Measurements from ENCODE around the gene EEIG1. TPM values are rescaled to one million over a fixed set of nuclear protein-coding genes. Genes with fewer than 3 reads are reported as not detected.

EEIG1 gene
- total RNA-seq, 2 donors from 2014 or later = 72.2 to 95.9 TPM

DNA sequence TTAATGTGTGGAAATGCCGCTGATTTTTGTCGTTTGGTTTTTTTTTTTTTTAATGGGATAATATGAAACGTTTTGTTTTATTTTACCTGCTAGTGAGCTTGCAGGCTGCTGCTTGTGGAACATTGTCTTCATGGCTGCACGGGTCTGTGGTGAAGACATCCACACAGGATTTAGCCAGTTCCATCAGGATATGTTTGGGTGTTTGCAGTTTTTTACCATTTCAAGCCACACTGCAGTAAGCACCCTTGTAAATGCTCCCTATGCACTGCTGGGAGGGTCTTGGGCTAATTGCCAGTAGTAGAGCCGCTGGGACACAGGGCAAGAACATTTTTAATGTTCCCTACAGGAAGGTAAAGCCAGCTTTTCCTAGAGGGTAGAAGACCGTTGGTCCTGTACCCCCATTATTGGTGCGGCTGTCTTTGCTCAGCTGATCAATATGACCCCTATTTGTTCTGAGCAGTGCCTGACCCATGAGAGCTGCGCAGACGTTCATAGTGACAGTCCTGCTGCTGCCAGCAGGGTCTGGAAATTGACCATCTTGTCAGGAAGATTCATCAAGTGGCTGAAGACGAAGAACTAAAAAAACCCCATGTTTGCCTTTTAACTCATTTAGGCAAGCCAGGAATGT lies 20.5 kb upstream of the EEIG1 start:
- no peaks in the 10 kb centered on the region for H3K4me1 ChIP-seq
- no peak overlapping the region for H3K4me3 ChIP-seq
- no peak overlapping the region for H3K27ac ChIP-seq
- no peak overlapping the region for H3K9ac ChIP-seq (ENCODE audit: low read depth in 2 of 2, low read length in 2 of 2)
- no peak for DNase-seq
- H3K27me3 ChIP-seq = no peaks in the 10 kb centered on the region
- TF ChIP-seq, protein P1, sequence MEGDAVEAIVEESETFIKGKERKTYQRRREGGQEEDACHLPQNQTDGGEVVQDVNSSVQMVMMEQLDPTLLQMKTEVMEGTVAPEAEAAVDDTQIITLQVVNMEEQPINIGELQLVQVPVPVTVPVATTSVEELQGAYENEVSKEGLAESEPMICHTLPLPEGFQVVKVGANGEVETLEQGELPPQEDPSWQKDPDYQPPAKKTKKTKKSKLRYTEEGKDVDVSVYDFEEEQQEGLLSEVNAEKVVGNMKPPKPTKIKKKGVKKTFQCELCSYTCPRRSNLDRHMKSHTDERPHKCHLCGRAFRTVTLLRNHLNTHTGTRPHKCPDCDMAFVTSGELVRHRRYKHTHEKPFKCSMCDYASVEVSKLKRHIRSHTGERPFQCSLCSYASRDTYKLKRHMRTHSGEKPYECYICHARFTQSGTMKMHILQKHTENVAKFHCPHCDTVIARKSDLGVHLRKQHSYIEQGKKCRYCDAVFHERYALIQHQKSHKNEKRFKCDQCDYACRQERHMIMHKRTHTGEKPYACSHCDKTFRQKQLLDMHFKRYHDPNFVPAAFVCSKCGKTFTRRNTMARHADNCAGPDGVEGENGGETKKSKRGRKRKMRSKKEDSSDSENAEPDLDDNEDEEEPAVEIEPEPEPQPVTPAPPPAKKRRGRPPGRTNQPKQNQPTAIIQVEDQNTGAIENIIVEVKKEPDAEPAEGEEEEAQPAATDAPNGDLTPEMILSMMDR (IDR thresholded peaks at IDR 0.05) = no peak
- H3K9me3 ChIP-seq = no peaks in the 10 kb centered on the region
- no peaks in the 10 kb centered on the region for H3K36me3 ChIP-seq
- intact Hi-C loops (cut with DNase I) = no loop called here

GRCh38 chr9:127999461-127999860 lies 18.7 kb upstream of the EEIG1 start:
- H3K36me3 ChIP-seq = no peaks in the 10 kb centered on the region
- no peak overlapping the region for H3K27ac ChIP-seq
- H3K4me3 ChIP-seq = no peak overlapping the region
- DNase-seq = no peak
- H3K4me1 ChIP-seq = no peaks in the 10 kb centered on the region
- intact Hi-C loops (cut with DNase I) = no loop called here
- no peak overlapping the region for H3K9ac ChIP-seq (ENCODE audit: low read depth in 2 of 2, low read length in 2 of 2)
- TF ChIP-seq, protein P1 (IDR thresholded peaks at IDR 0.05) = no peak
- H3K27me3 ChIP-seq = no peaks in the 10 kb centered on the region
- H3K9me3 ChIP-seq = no peaks in the 10 kb centered on the region

DNA sequence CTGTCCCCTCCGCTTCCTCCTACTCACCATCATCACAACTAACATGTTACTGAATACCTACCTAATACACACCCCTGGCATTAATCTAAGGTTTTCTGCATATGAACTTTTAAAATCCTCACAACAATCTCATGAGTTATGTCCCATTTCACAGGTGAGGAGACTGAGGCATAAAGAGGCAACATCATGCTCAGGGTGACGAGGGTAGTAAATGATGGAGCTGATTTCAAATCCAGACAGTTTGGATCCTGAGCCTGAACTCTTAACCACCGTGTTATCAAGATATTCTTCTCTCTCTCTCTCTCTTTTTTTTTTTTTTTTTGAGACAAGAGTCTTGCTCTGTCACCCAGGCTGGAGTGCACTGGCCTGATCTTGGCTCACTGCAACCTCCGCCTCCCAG lies 12.9 kb upstream of the EEIG1 start:
- TF ChIP-seq, protein P1 (IDR thresholded peaks at IDR 0.05) = no peak
- no peaks in the 10 kb centered on the region for H3K4me1 ChIP-seq
- no peaks in the 10 kb centered on the region for H3K9me3 ChIP-seq
- H3K27me3 ChIP-seq = no peaks in the 10 kb centered on the region
- H3K27ac ChIP-seq = no peak overlapping the region
- no peak overlapping the region for H3K9ac ChIP-seq (ENCODE audit: low read depth in 2 of 2, low read length in 2 of 2)
- intact Hi-C loops (cut with DNase I) = no loop called here
- H3K4me3 ChIP-seq = no peak overlapping the region
- no peak for DNase-seq
- H3K36me3 ChIP-seq = no peaks in the 10 kb centered on the region

DNA sequence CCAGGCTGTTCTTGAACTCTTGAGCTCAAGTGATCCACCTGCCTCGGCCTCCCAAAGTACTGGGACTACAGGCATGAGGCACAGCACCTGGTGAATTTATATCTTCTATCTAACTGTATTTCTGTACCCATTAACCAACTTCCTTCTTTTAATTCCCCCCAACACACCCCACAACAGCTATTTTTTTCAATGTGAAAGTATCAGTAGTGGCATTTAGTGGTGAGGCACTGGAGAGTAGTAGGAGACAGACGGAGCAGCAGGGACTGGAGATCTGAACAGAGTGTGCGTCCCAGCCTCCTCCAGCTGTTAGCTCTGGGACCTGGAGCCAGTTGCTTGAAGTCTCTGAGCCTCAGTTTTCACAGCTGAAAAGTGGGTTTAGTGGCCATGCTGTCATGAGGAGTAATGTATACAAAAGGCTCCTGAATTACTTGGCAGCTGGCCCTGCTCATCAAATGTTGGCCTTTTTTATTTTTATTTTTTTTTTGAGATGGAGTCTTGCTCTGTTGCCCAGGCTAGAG lies 11.0 kb upstream of the EEIG1 start:
- Histone ChIP-seq H3K9ac (ENCODE audit: low read depth in 2 of 2, low read length in 2 of 2) (peak overlapping the region; percentile 0 to 32), H3K27ac (no peak overlapping the region), H3K4me3 (no peak overlapping the region), H3K27me3 (no peaks in the 10 kb centered on the region), H3K36me3 (no peaks in the 10 kb centered on the region), H3K9me3 (no peaks in the 10 kb centered on the region), H3K4me1 (no peaks in the 10 kb centered on the region)
- no peak for DNase-seq
- TF ChIP-seq, protein P1 (IDR thresholded peaks at IDR 0.05) = no peak
- intact Hi-C loops (cut with DNase I) = no loop called here

DNA sequence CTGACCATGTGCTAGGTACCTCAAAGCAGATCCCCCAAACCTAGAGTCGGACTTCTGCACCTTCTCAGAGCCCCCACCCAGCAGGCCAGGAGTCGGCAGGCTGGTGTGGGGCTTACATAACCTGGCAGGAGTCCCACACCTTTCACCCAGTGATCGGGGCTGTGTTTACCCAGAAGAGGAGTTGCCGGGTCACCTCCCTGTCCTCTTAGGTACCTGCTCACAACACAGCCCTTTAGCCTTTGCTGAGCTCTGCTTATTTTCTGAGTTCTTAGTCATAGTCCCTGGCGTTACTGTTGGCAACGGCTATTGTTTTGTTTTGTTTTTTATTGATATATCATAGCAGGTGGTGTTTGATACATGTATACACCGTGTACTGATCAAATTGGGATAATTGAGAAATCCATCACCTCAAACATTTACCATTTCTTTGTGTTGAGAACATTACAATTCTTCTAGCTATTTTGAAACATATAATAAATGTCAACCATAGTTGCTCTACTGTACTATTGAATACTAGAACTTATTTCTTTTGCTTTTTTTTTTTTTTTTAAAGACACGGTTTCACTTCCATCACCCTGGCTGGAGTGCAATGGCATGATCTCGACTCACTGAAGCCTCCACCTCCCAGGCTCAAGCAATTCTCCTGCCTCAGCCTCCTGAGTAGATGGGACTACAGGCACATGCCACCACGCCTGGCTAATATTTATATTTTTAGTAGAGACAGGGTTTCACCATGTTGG lies 10.4 kb upstream of the EEIG1 start:
- no peaks in the 10 kb centered on the region for H3K27me3 ChIP-seq
- TF ChIP-seq, protein P1 (IDR thresholded peaks at IDR 0.05) = no peak
- H3K9ac ChIP-seq (ENCODE audit: low read depth in 2 of 2, low read length in 2 of 2) = peak overlapping the region in 1 of 2 donors; percentile 71
- H3K9me3 ChIP-seq = no peaks in the 10 kb centered on the region
- H3K36me3 ChIP-seq = no peaks in the 10 kb centered on the region
- no peak overlapping the region for H3K4me3 ChIP-seq
- H3K4me1 ChIP-seq = no peaks in the 10 kb centered on the region
- intact Hi-C loops (cut with DNase I) = no loop called here
- H3K27ac ChIP-seq = peak overlapping the region; percentile 65
- peak; percentile 84 for DNase-seq
